SK-N-MC (cell line): ENCODE results near the gene CALY.

Experiments
- EZH2 ChIP-seq: fragments of 200-600 bp; sonication (generic); IDR thresholded peaks from one replicate; pipeline ENCODE4 v1.6.1; 2017; ENCODE audit warnings: antibody characterized with exemption
- POLR2AphosphoS5 ChIP-seq: IDR thresholded peaks from 2 replicates; pipeline ENCODE4 v1.6.1; 2012; ENCODE audit warnings: mild to moderate bottlenecking, low read depth, low read length, borderline replicate concordance

GRCh38 chr10:133342942-133343341 lies 6.2 kb upstream of the CALY start:
- TF ChIP-seq EZH2 = no peak
- no peak for TF ChIP-seq POLR2AphosphoS5
